HEK293 (cell line): ENCODE data around the gene BAG5.

Source experiments
- GFI1B ChIP-seq: fragments of 450-650 bp; formaldehyde crosslinking; IDR thresholded peaks from 2 replicates; pipeline ENCODE4 v1.5.1; 2016; ENCODE audit warnings: missing biosample characterization, missing genetic modification characterization
- GLI4 ChIP-seq: fragments of 450-650 bp; formaldehyde crosslinking; IDR thresholded peaks from 2 replicates; pipeline ENCODE4 v1.5.1; 2016; ENCODE audit warnings: missing biosample characterization, missing genetic modification characterization
- KLF16 ChIP-seq: fragments of 450-650 bp; formaldehyde crosslinking; IDR thresholded peaks from 2 replicates; pipeline ENCODE4 v1.5.1; 2017; ENCODE audit warnings: missing biosample characterization, missing genetic modification characterization
- KLF9 ChIP-seq: fragments of 450-650 bp; formaldehyde crosslinking; IDR thresholded peaks from 2 replicates; pipeline ENCODE4 v1.5.1; 2016; ENCODE audit warnings: missing biosample characterization, missing genetic modification characterization, low read depth
- OVOL3 ChIP-seq: fragments of 450-650 bp; formaldehyde crosslinking; IDR thresholded peaks from 2 replicates; pipeline ENCODE4 v1.5.1; 2016; ENCODE audit warnings: missing biosample characterization, missing genetic modification characterization
- SP7 ChIP-seq: fragments of 450-650 bp; formaldehyde crosslinking; IDR thresholded peaks from 2 replicates; pipeline ENCODE4 v1.5.1; 2016; ENCODE audit warnings: missing biosample characterization, missing genetic modification characterization
- ZBTB10 ChIP-seq: fragments of 450-650 bp; formaldehyde crosslinking; IDR thresholded peaks from 2 replicates; pipeline ENCODE4 v1.5.1; 2016; ENCODE audit warnings: missing biosample characterization, missing genetic modification characterization
- ZBTB17 ChIP-seq: fragments of 450-650 bp; formaldehyde crosslinking; IDR thresholded peaks from 2 replicates; pipeline ENCODE4 v1.5.1; 2016; ENCODE audit warnings: missing biosample characterization, missing genetic modification characterization
- ZBTB7A ChIP-seq: fragments of 450-650 bp; formaldehyde crosslinking; IDR thresholded peaks from 2 replicates; pipeline ENCODE4 v1.5.1; 2016; ENCODE audit warnings: low read depth, missing biosample characterization, missing genetic modification characterization
- ZBTB8A ChIP-seq: fragments of 450-650 bp; formaldehyde crosslinking; IDR thresholded peaks from 2 replicates; pipeline ENCODE4 v1.5.1; 2016; ENCODE audit warnings: missing biosample characterization, missing genetic modification characterization
- ZEB2 ChIP-seq: fragments of 450-650 bp; formaldehyde crosslinking; IDR thresholded peaks from 2 replicates; pipeline ENCODE4 v1.5.1; 2016; ENCODE audit warnings: missing biosample characterization, missing genetic modification characterization
- ZNF169 ChIP-seq: fragments of 450-650 bp; formaldehyde crosslinking; IDR thresholded peaks from 2 replicates; pipeline ENCODE4 v1.5.1; 2016; ENCODE audit warnings: missing biosample characterization, missing genetic modification characterization
- ZNF302 ChIP-seq: fragments of 450-650 bp; formaldehyde crosslinking; IDR thresholded peaks from 2 replicates; pipeline ENCODE4 v1.5.1; 2016; ENCODE audit warnings: missing biosample characterization, missing genetic modification characterization, low read depth
- ZNF341 ChIP-seq: fragments of 450-650 bp; formaldehyde crosslinking; IDR thresholded peaks from 2 replicates; pipeline ENCODE4; 2016; ENCODE audit warnings: low read depth, missing biosample characterization, missing genetic modification characterization
- ZNF350 ChIP-seq: fragments of 450-650 bp; formaldehyde crosslinking; IDR thresholded peaks from 2 replicates; pipeline ENCODE4 v1.5.0; 2017; ENCODE audit warnings: missing biosample characterization, mild to moderate bottlenecking, missing genetic modification characterization
- ZNF391 ChIP-seq: fragments of 450-650 bp; formaldehyde crosslinking; IDR thresholded peaks from 2 replicates; pipeline ENCODE4 v1.5.1; 2016; ENCODE audit warnings: low read depth, missing biosample characterization, missing genetic modification characterization, borderline replicate concordance
- ZNF394 ChIP-seq: fragments of 450-650 bp; formaldehyde crosslinking; IDR thresholded peaks from 2 replicates; pipeline ENCODE4 v1.5.1; 2016; ENCODE audit warnings: missing biosample characterization, missing genetic modification characterization, mild to moderate bottlenecking, moderate library complexity, borderline replicate concordance
- ZNF449 ChIP-seq: fragments of 450-650 bp; formaldehyde crosslinking; IDR thresholded peaks from 2 replicates; pipeline ENCODE4 v1.5.1; 2017; ENCODE audit warnings: missing biosample characterization, mild to moderate bottlenecking, missing genetic modification characterization, moderate library complexity
- ZNF513 ChIP-seq: fragments of 450-650 bp; IDR thresholded peaks from 2 replicates; pipeline ENCODE4 v1.5.1; 2018; ENCODE audit warnings: missing biosample characterization, missing genetic modification characterization
- ZNF596 ChIP-seq: fragments of 450-650 bp; IDR thresholded peaks from 2 replicates; pipeline ENCODE4 v1.5.0; 2018; ENCODE audit warnings: missing biosample characterization, mild to moderate bottlenecking, missing genetic modification characterization, moderate library complexity
- ZNF677 ChIP-seq: fragments of 450-650 bp; IDR thresholded peaks from 2 replicates; pipeline ENCODE4 v1.5.0; 2018; ENCODE audit warnings: missing biosample characterization, mild to moderate bottlenecking, missing genetic modification characterization, moderate library complexity
- ZNF777 ChIP-seq: fragments of 450-650 bp; formaldehyde crosslinking; IDR thresholded peaks from 2 replicates; pipeline ENCODE4 v1.5.1; 2017; ENCODE audit warnings: missing biosample characterization, missing genetic modification characterization, borderline replicate concordance
- ZSCAN23 ChIP-seq: fragments of 450-650 bp; formaldehyde crosslinking; IDR thresholded peaks from 2 replicates; pipeline ENCODE4 v1.5.1; 2016; ENCODE audit warnings: missing biosample characterization, missing genetic modification characterization
- ZSCAN30 ChIP-seq: fragments of 450-650 bp; IDR thresholded peaks from 2 replicates; pipeline ENCODE4 v1.5.1; 2018; ENCODE audit warnings: missing biosample characterization, mild to moderate bottlenecking, missing genetic modification characterization, moderate library complexity
- ZXDB ChIP-seq: fragments of 450-650 bp; formaldehyde crosslinking; IDR thresholded peaks from 2 replicates; pipeline ENCODE4 v1.5.1; 2016; ENCODE audit warnings: missing biosample characterization, missing genetic modification characterization
- TF ChIP-seq, protein P1 (sequence below): fragments of 450-650 bp; formaldehyde crosslinking; IDR thresholded peaks from 2 replicates; pipeline ENCODE4 v1.5.1; 2017; ENCODE audit warnings: missing biosample characterization, missing genetic modification characterization
- TF ChIP-seq, protein P2 (sequence below): sonication (generic); formaldehyde crosslinking; IDR thresholded peaks from 2 replicates; pipeline ENCODE4 v1.8.1; 2022; ENCODE audit warnings: mild to moderate bottlenecking, moderate library complexity, missing genetic modification reagents
- TF ChIP-seq, protein P3 (sequence below): fragments of 450-650 bp; formaldehyde crosslinking; IDR thresholded peaks from 2 replicates; pipeline ENCODE4 v1.5.1; 2016; ENCODE audit warnings: missing biosample characterization, missing genetic modification characterization
- TF ChIP-seq, protein P4 (sequence below): fragments of 450-650 bp; formaldehyde crosslinking; IDR thresholded peaks from 2 replicates; pipeline ENCODE4 v1.5.1; 2016; ENCODE audit warnings: missing biosample characterization, missing genetic modification characterization

Gene BAG5

DNA sequence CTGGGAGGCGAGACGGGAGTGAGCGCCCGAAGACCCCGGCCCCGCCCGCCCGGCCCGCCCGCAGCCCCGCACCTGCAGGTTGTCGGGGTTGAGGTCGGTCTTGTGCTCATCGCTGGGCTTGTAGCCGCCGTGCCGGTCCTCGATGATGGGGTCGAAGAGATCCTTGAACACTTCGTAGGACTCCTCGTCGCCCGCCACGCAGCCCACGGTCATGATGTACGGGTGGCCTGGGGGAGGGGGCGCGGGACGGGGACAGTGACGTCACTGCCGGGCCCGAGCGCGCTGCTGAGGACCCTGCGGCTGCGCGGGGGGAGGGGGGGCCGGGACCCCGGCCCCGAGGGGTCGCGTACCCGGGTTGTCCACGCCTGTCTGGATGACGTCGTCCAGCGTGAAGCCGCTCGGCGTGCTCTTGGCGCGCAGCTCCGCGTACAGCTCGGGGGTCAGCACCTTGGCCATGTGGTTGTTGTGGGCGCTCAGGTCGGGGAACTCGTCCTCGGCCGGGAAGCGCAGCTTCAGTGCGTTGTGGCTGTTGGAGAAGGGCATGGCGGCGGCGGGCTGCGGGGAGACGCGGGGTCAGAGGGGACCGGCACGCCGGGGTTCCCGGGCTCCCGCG lies 40.4 kb downstream of the BAG5 start (continued):
- TF ChIP-seq, protein P1, sequence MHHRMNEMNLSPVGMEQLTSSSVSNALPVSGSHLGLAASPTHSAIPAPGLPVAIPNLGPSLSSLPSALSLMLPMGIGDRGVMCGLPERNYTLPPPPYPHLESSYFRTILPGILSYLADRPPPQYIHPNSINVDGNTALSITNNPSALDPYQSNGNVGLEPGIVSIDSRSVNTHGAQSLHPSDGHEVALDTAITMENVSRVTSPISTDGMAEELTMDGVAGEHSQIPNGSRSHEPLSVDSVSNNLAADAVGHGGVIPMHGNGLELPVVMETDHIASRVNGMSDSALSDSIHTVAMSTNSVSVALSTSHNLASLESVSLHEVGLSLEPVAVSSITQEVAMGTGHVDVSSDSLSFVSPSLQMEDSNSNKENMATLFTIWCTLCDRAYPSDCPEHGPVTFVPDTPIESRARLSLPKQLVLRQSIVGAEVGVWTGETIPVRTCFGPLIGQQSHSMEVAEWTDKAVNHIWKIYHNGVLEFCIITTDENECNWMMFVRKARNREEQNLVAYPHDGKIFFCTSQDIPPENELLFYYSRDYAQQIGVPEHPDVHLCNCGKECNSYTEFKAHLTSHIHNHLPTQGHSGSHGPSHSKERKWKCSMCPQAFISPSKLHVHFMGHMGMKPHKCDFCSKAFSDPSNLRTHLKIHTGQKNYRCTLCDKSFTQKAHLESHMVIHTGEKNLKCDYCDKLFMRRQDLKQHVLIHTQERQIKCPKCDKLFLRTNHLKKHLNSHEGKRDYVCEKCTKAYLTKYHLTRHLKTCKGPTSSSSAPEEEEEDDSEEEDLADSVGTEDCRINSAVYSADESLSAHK: no peak
- TF ChIP-seq ZNF596: no peak
- TF ChIP-seq ZNF677 (tag by site-specific recombination): no peak
- no peak; the same call in 1 of the 2 replicates for TF ChIP-seq SP7 (tag by site-specific recombination)
- TF ChIP-seq, protein P2, sequence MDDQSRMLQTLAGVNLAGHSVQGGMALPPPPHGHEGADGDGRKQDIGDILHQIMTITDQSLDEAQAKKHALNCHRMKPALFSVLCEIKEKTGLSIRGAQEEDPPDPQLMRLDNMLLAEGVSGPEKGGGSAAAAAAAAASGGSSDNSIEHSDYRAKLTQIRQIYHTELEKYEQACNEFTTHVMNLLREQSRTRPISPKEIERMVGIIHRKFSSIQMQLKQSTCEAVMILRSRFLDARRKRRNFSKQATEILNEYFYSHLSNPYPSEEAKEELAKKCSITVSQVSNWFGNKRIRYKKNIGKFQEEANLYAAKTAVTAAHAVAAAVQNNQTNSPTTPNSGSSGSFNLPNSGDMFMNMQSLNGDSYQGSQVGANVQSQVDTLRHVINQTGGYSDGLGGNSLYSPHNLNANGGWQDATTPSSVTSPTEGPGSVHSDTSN (CRISPR knock-in tag): no peak
- TF ChIP-seq ZXDB (tag by site-specific recombination): peak; percentile 61; the same call in 1 of the 2 replicates
- peak; percentile 43; the same call in 1 of the 2 replicates for TF ChIP-seq ZNF394
- TF ChIP-seq ZBTB17 (tag by site-specific recombination): no peak
- TF ChIP-seq OVOL3 (tag by site-specific recombination): no peak
- no peak for TF ChIP-seq ZNF513 (tag by site-specific recombination)
- no peak for TF ChIP-seq ZSCAN23 (tag by site-specific recombination)
- TF ChIP-seq ZBTB10 (tag by site-specific recombination): peak; percentile 91
- no peak for TF ChIP-seq ZNF302 (tag by site-specific recombination)
- no peak; the same call in 1 of the 2 replicates for TF ChIP-seq ZBTB8A
- TF ChIP-seq, protein P3, sequence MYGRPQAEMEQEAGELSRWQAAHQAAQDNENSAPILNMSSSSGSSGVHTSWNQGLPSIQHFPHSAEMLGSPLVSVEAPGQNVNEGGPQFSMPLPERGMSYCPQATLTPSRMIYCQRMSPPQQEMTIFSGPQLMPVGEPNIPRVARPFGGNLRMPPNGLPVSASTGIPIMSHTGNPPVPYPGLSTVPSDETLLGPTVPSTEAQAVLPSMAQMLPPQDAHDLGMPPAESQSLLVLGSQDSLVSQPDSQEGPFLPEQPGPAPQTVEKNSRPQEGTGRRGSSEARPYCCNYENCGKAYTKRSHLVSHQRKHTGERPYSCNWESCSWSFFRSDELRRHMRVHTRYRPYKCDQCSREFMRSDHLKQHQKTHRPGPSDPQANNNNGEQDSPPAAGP (tag by site-specific recombination): peak; percentile 52; the same call in 1 of the 2 replicates
- peak; percentile 33; the same call in 1 of the 2 replicates for TF ChIP-seq ZNF391 (tag by site-specific recombination)
- no peak for TF ChIP-seq ZNF350 (tag by site-specific recombination)
- TF ChIP-seq, protein P4, sequence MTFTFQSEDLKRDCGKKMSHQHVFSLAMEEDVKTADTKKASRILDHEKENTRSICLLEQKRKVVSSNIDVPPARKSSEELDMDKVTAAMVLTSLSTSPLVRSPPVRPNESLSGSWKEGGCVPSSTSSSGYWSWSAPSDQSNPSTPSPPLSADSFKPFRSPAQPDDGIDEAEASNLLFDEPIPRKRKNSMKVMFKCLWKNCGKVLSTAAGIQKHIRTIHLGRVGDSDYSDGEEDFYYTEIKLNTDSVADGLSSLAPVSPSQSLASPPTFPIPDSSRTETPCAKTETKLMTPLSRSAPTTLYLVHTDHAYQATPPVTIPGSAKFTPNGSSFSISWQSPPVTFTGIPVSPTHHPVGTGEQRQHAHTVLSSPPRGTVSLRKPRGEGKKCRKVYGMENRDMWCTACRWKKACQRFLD (tag by site-specific recombination): no peak
- no peak for TF ChIP-seq GLI4 (tag by site-specific recombination)
- TF ChIP-seq GFI1B (tag by site-specific recombination): no peak
- no peak for TF ChIP-seq ZNF169 (tag by site-specific recombination)
- TF ChIP-seq ZNF341: no peak; the same call in 1 of the 2 replicates
- no peak for TF ChIP-seq ZNF777 (tag by site-specific recombination)
- TF ChIP-seq ZBTB7A: peak; percentile 81; the same call in 1 of the 2 replicates
- TF ChIP-seq ZSCAN30: no peak
- 0 out of 2 replicates have a peak, but pooled peaks have one; percentile 31 for TF ChIP-seq KLF16
- TF ChIP-seq KLF9 (tag by site-specific recombination): peak; percentile 20; the same call in 1 of the 2 replicates
- TF ChIP-seq ZEB2 (tag by site-specific recombination): peak; percentile 70
- no peak for TF ChIP-seq ZNF449 (tag by site-specific recombination)
